ENCODE data around the gene SPAAR. TPM values are rescaled to one million over a fixed set of nuclear protein-coding genes. Genes with fewer than 3 reads are reported as not detected.

SPAAR gene
- polyA plus RNA-seq, 2 of the 4 experiments (the other 2 are of a cell fraction), result not detected

- POLR2A ChIA-PET, result interaction anchor here (0.8 kb wide), 1 partner anchor 47 kb away, joined by 3 read pairs; no protein-coding TSS in a partner anchor
Measured at GRCh38 chr9:35899021-35899420, 10.3 kb upstream of the SPAAR start.

GRCh38 chr9:35903049-35903448 is 6.2 kb upstream of the SPAAR start:
- Histone ChIP-seq H3K4me2 (no peak overlapping the region), H3K4me3 (no peak overlapping the region), H3K4me1 (peaks cover 38% of the 10 kb centered on the region), H3K27ac (peak overlapping the region in 1 of 2 experiments; percentile 25; a peak in 2 of 6 replicates), H3K9me3 (no peaks in the 10 kb centered on the region)
- FAIRE-seq (peak; percentile 92), DNase-seq (ENCODE audit: low read depth in 1 of 2, low spot score in 1 of 2) (peak; percentile 74 to 79), ATAC-seq (peak in 1 of 2 experiments; percentile 17; a peak in 1 of 6 replicates)
- CTCF ChIA-PET, result interaction anchor here (0.5 to 13.7 kb wide), 41 partner anchors 9 to 695 kb away, joined by 3 to 243 read pairs (median 4); partner anchors contain the start of genes HINT2 and SPAG8
- WGBS (ENCODE audit: missing lambda C conversion rate), result 31% methylated on average over 3 of the region's 3 CpGs
- peak; percentile 84 for TF ChIP-seq SMC3 (IDR thresholded peaks at IDR 0.05)
- TF ChIP-seq RNF2 (IDR thresholded peaks at IDR 0.05; ENCODE audit: borderline replicate concordance, low read depth), result no peak
- peak; percentile 85 to 86 for TF ChIP-seq RAD21 (conservative IDR thresholded peaks at IDR 0.05 in 1 of 2, IDR thresholded peaks at IDR 0.05 in 1 of 2)
- TF ChIP-seq, protein P1, sequence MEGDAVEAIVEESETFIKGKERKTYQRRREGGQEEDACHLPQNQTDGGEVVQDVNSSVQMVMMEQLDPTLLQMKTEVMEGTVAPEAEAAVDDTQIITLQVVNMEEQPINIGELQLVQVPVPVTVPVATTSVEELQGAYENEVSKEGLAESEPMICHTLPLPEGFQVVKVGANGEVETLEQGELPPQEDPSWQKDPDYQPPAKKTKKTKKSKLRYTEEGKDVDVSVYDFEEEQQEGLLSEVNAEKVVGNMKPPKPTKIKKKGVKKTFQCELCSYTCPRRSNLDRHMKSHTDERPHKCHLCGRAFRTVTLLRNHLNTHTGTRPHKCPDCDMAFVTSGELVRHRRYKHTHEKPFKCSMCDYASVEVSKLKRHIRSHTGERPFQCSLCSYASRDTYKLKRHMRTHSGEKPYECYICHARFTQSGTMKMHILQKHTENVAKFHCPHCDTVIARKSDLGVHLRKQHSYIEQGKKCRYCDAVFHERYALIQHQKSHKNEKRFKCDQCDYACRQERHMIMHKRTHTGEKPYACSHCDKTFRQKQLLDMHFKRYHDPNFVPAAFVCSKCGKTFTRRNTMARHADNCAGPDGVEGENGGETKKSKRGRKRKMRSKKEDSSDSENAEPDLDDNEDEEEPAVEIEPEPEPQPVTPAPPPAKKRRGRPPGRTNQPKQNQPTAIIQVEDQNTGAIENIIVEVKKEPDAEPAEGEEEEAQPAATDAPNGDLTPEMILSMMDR (IDR thresholded peaks at IDR 0.05), result peak; percentile 88
- POLR2A ChIA-PET, result interaction anchor here (0.5 to 1.8 kb wide), 4 partner anchors 43 to 1737 kb away, joined by 3 to 9 read pairs (median 4); partner anchors contain the start of gene CLTA

More at GRCh38 chr9:35899021-35899420, 10.3 kb upstream of the SPAAR start:
- no peak for DNase-seq (ENCODE audit: low read depth in 1 of 2, low spot score in 1 of 2)
- Histone ChIP-seq H3K9me3 (no peaks in the 10 kb centered on the region), H3K4me1 (peaks cover 4% of the 10 kb centered on the region; the same call in 1 of the 3 replicates), H3K4me2 (no peak overlapping the region), H3K27ac (no peak overlapping the region), H3K4me3 (no peak overlapping the region)
- no peak for FAIRE-seq
- 43% methylated on average over 2 of the region's 2 CpGs for WGBS (ENCODE audit: missing lambda C conversion rate)
- CTCF ChIA-PET, result interaction anchor here (0.6 to 5.9 kb wide), 9 partner anchors 9 to 125 kb away, joined by 3 to 39 read pairs (median 5); no protein-coding TSS in a partner anchor
- no peak for ATAC-seq
- no peak for TF ChIP-seq NR3C1 (IDR thresholded peaks at IDR 0.05)
- TF ChIP-seq EHMT2 (IDR thresholded peaks at IDR 0.05; ENCODE audit: low read depth), result no peak
- TF ChIP-seq HOXA7 (CRISPR knock-in tag; IDR thresholded peaks at IDR 0.05), result no peak
- TF ChIP-seq, protein P2, sequence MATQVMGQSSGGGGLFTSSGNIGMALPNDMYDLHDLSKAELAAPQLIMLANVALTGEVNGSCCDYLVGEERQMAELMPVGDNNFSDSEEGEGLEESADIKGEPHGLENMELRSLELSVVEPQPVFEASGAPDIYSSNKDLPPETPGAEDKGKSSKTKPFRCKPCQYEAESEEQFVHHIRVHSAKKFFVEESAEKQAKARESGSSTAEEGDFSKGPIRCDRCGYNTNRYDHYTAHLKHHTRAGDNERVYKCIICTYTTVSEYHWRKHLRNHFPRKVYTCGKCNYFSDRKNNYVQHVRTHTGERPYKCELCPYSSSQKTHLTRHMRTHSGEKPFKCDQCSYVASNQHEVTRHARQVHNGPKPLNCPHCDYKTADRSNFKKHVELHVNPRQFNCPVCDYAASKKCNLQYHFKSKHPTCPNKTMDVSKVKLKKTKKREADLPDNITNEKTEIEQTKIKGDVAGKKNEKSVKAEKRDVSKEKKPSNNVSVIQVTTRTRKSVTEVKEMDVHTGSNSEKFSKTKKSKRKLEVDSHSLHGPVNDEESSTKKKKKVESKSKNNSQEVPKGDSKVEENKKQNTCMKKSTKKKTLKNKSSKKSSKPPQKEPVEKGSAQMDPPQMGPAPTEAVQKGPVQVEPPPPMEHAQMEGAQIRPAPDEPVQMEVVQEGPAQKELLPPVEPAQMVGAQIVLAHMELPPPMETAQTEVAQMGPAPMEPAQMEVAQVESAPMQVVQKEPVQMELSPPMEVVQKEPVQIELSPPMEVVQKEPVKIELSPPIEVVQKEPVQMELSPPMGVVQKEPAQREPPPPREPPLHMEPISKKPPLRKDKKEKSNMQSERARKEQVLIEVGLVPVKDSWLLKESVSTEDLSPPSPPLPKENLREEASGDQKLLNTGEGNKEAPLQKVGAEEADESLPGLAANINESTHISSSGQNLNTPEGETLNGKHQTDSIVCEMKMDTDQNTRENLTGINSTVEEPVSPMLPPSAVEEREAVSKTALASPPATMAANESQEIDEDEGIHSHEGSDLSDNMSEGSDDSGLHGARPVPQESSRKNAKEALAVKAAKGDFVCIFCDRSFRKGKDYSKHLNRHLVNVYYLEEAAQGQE (IDR thresholded peaks at IDR 0.05), result no peak
- TF ChIP-seq ZSCAN20 (CRISPR knock-in tag; IDR thresholded peaks at IDR 0.05), result no peak
- no peak for TF ChIP-seq CHD2 (IDR thresholded peaks at IDR 0.05; ENCODE audit: low read length, partially characterized antibody)
- no peak for TF ChIP-seq PHF8 (IDR thresholded peaks at IDR 0.05; ENCODE audit: borderline replicate concordance, low read depth)
- TF ChIP-seq MAZ (IDR thresholded peaks at IDR 0.05; ENCODE audit: borderline replicate concordance, low read depth, low read length), result no peak
- TF ChIP-seq FOXS1 (CRISPR knock-in tag; IDR thresholded peaks at IDR 0.05), result no peak
- no peak for TF ChIP-seq RFX5 (IDR thresholded peaks at IDR 0.05)
- TF ChIP-seq RNF2 (IDR thresholded peaks at IDR 0.05; ENCODE audit: borderline replicate concordance, low read depth), result no peak
- no peak for TF ChIP-seq ESRRA (IDR thresholded peaks at IDR 0.05; ENCODE audit: borderline replicate concordance, low read length)
- TF ChIP-seq POLR2A (IDR thresholded peaks at IDR 0.05; ENCODE audit: low read length), result no peak
- TF ChIP-seq HOXB5 (CRISPR knock-in tag; IDR thresholded peaks at IDR 0.05), result no peak
- no peak for TF ChIP-seq ZNF302 (CRISPR knock-in tag; IDR thresholded peaks at IDR 0.05)
- no peak for TF ChIP-seq CBX8 (IDR thresholded peaks at IDR 0.05)
- no peak for TF ChIP-seq TP53 (CRISPR knock-in tag; IDR thresholded peaks at IDR 0.05)

Data from A549 (cell line).